H1 (cell line): ENCODE data around the gene SLC41A1. TPM values are rescaled to one million over a fixed set of nuclear protein-coding genes. Genes with fewer than 3 reads are reported as not detected.

Source experiments
- CTCF ChIA-PET: fragments of 300-600 bp; sonication (Branson Sonifier 250); formaldehyde crosslinking; loops from one replicate; lab custom pipeline; 2021; ENCODE audit not compliant: partially characterized antibody; lab: Charles Lee
- POLR2A ChIA-PET: fragments of 300-600 bp; sonication (Branson Sonifier 250); formaldehyde crosslinking; loops from one replicate; lab custom pipeline; 2021; ENCODE audit warnings: inconsistent platforms; ENCODE audit not compliant: partially characterized antibody; lab: Charles Lee
- DNase-seq, 2 experiments: peaks; one replicate each; pipeline versions ENCODE4 v3.0.0 to v3.0.0-alpha.2; 2010 to 2022; ENCODE audit warnings: low spot score in 2 of 2, low read depth in 1 of 2, mixed read lengths in 1 of 2
- FAIRE-seq: peaks from 2 replicates; lab custom pipeline; 2011; peaks lifted over from hg19 to GRCh38; lab: Jason Lieb, UNC
- H2AFZ ChIP-seq: 2 replicates; pipeline ENCODE4 v1.8.1; 2012; ENCODE audit warnings: low read length, inconsistent platforms
- H2AK5ac ChIP-seq: 2 replicates; pipeline ENCODE4 v1.6.1; 2013; ENCODE audit warnings: low read depth, low read length
- H2BK120ac ChIP-seq: replicated peaks from 2 replicates; pipeline ENCODE3; 2013; ENCODE audit warnings: low read depth, low read length, inconsistent platforms
- H2BK12ac ChIP-seq: 2 replicates; pipeline ENCODE4 v1.6.1; 2013; ENCODE audit warnings: low read depth, low read length
- H2BK15ac ChIP-seq: 2 replicates; pipeline ENCODE4 v1.6.1; 2013; ENCODE audit warnings: low read length
- H2BK20ac ChIP-seq: 2 replicates; pipeline ENCODE4 v1.6.1; 2013; ENCODE audit warnings: low read length
- H2BK5ac ChIP-seq: 2 replicates; pipeline ENCODE4 v1.6.1; 2013; ENCODE audit warnings: low read depth, low read length
- H3K14ac ChIP-seq: 2 replicates; pipeline ENCODE4 v1.6.1; 2013; ENCODE audit warnings: inconsistent platforms; ENCODE audit not compliant: insufficient read length
- H3K18ac ChIP-seq: 2 replicates; pipeline ENCODE4 v1.6.1; 2013; ENCODE audit warnings: low read length; ENCODE audit errors: extremely low read depth
- H3K23ac ChIP-seq: 2 replicates; pipeline ENCODE4 v1.6.1; 2013; ENCODE audit warnings: inconsistent platforms; ENCODE audit not compliant: insufficient read length
- H3K23me2 ChIP-seq: 2 replicates; pipeline ENCODE4 v1.6.1; 2013; ENCODE audit warnings: low read depth, low read length
- H3K27ac ChIP-seq: 2 replicates; pipeline ENCODE4 v1.6.1; 2011; ENCODE audit warnings: low read depth, low read length, inconsistent platforms
- H3K27me3 ChIP-seq, 4 experiments: replicated peaks in 1 of 4; 1 replicate in 1 of 4; 2 replicates in 3 of 4; pipeline versions ENCODE4 v1.6.1 to v1.8.1; 2011 to 2013; ENCODE audit warnings: low read length in 3 of 4, mild to moderate bottlenecking in 3 of 4, inconsistent platforms in 2 of 4, mixed read lengths in 2 of 4, moderate library complexity in 1 of 4; ENCODE audit not compliant: control insufficient read depth in 3 of 4, insufficient read depth in 3 of 4; ENCODE audit errors: extremely low read depth in 1 of 4
- H3K36me3 ChIP-seq, 4 experiments: 2 replicates each; pipeline versions ENCODE4 v1.6.1 to v1.8.1; 2011 to 2013; ENCODE audit warnings: mild to moderate bottlenecking in 4 of 4, low read length in 3 of 4, moderate library complexity in 2 of 4, control low read depth in 1 of 4, inconsistent platforms in 1 of 4; ENCODE audit not compliant: insufficient read depth in 4 of 4, control insufficient read depth in 2 of 4
- H3K4ac ChIP-seq: replicated peaks from 2 replicates; pipeline ENCODE3; 2013; ENCODE audit warnings: low read length, low read depth, mixed read lengths, inconsistent platforms; ENCODE audit not compliant: insufficient read length
- H3K4me1 ChIP-seq, 4 experiments: replicated peaks in 1 of 4; 1 replicate in 1 of 4; 2 replicates in 3 of 4; pipeline versions ENCODE4 v1.6.1 to v1.8.1; 2011 to 2013; ENCODE audit warnings: low read length in 3 of 4, inconsistent platforms in 2 of 4, mixed read lengths in 1 of 4; ENCODE audit not compliant: insufficient read depth in 4 of 4, control insufficient read depth in 3 of 4
- H3K4me2 ChIP-seq, 2 experiments: 2 replicates each; pipeline versions ENCODE4 v1.6.1 to v1.8.1; 2011 to 2013; ENCODE audit warnings: low read depth in 2 of 2, low read length in 2 of 2, control low read depth in 1 of 2, inconsistent platforms in 1 of 2, mild to moderate bottlenecking in 1 of 2; ENCODE audit not compliant: insufficient read depth in 1 of 2
- H3K4me3 ChIP-seq, 4 experiments: fragments of 200-600, 300-600 bp in 1 of 4; sonication (generic), shearing (Covaris generic), sonication (Bioruptor Twin) in 1 of 4; 2 replicates each; pipeline versions ENCODE4 v1.5.1 to v1.8.1; 2011 to 2016; ENCODE audit warnings: low read length in 4 of 4, low read depth in 3 of 4, control low read depth in 2 of 4, inconsistent platforms in 2 of 4, mild to moderate bottlenecking in 2 of 4, mixed read lengths in 1 of 4, moderate library complexity in 1 of 4; ENCODE audit not compliant: insufficient read depth in 2 of 4; ENCODE audit errors: extremely low read depth in 1 of 4
- H3K56ac ChIP-seq: replicated peaks from 2 replicates; pipeline ENCODE3; 2013; ENCODE audit warnings: low read depth, mild to moderate bottlenecking, mixed read lengths, low read length, inconsistent platforms; ENCODE audit not compliant: insufficient read length
- H3K79me1 ChIP-seq: 2 replicates; pipeline ENCODE4 v1.6.1; 2013; ENCODE audit warnings: low read depth, low read length, control low read depth
- H3K79me2 ChIP-seq, 2 experiments: 2 replicates each; pipeline versions ENCODE4 v1.6.1 to v1.8.1; 2012 to 2013; ENCODE audit warnings: low read length in 2 of 2, mild to moderate bottlenecking in 2 of 2, inconsistent platforms in 1 of 2; ENCODE audit not compliant: insufficient read depth in 2 of 2, control insufficient read depth in 1 of 2
- H3K9ac ChIP-seq, 4 experiments: replicated peaks in 1 of 4; 1 replicate in 1 of 4; 2 replicates in 3 of 4; pipeline versions ENCODE4 v1.6.1 to v1.8.1; 2011 to 2013; ENCODE audit warnings: low read depth in 3 of 4, low read length in 3 of 4, control low read depth in 2 of 4, mild to moderate bottlenecking in 2 of 4, moderate library complexity in 2 of 4, inconsistent platforms in 1 of 4; ENCODE audit errors: extremely low read depth in 1 of 4
- H3K9me3 ChIP-seq, 2 experiments: 2 replicates each; pipeline versions ENCODE4 v1.6.1 to v1.8.1; 2012 to 2013; ENCODE audit warnings: mild to moderate bottlenecking in 2 of 2, moderate library complexity in 2 of 2, control low read depth in 1 of 2, inconsistent platforms in 1 of 2, low read depth in 1 of 2, low read length in 1 of 2, mixed read lengths in 1 of 2; ENCODE audit not compliant: insufficient read depth in 2 of 2
- H4K20me1 ChIP-seq, 2 experiments: replicated peaks in 1 of 2; 2 replicates each; pipeline versions ENCODE3 to v1.8.1; 2011 to 2013; ENCODE audit warnings: inconsistent platforms in 2 of 2, low read length in 2 of 2, mild to moderate bottlenecking in 1 of 2; ENCODE audit not compliant: insufficient read depth in 2 of 2, control insufficient read depth in 1 of 2
- H4K5ac ChIP-seq: 2 replicates; pipeline ENCODE4 v1.6.1; 2013; ENCODE audit warnings: low read length, low read depth, mixed read lengths, inconsistent platforms; ENCODE audit not compliant: insufficient read length
- H4K8ac ChIP-seq: 2 replicates; pipeline ENCODE4 v1.8.0; 2013; ENCODE audit warnings: mild to moderate bottlenecking, moderate library complexity, low read length, inconsistent platforms; ENCODE audit not compliant: insufficient read depth; ENCODE audit errors: extremely low read depth
- H4K91ac ChIP-seq: replicated peaks from 2 replicates; pipeline ENCODE3; 2013; ENCODE audit warnings: low read length, mixed read lengths, inconsistent platforms; ENCODE audit not compliant: insufficient read length
- ATF2 ChIP-seq: IDR thresholded peaks from 2 replicates; pipeline ENCODE4 v1.6.1; 2012; ENCODE audit warnings: low read length, inconsistent platforms
- CREB1 ChIP-seq: IDR thresholded peaks from 2 replicates; pipeline ENCODE4 v1.6.1; 2012; ENCODE audit warnings: inconsistent platforms
- EGR1 ChIP-seq: IDR thresholded peaks from 2 replicates; pipeline ENCODE4 v1.6.1; 2011; ENCODE audit warnings: low read depth, low read length, borderline replicate concordance
- JUN ChIP-seq: IDR thresholded peaks from 2 replicates; pipeline ENCODE4 v1.6.1; 2011; ENCODE audit warnings: low read depth, mild to moderate bottlenecking, improper control_type of control experiment, low read length
- KDM1A ChIP-seq: fragments of 200-600, 300-600 bp; sonication (generic); IDR thresholded peaks from 2 replicates; pipeline ENCODE4 v1.7.1; 2016; ENCODE audit warnings: mild to moderate bottlenecking, low read length, borderline replicate concordance
- MAFK ChIP-seq: IDR thresholded peaks from 2 replicates; pipeline ENCODE4 v1.6.1; 2012; ENCODE audit warnings: low read depth, mild to moderate bottlenecking, improper control_type of control experiment, low read length
- POU5F1 ChIP-seq: IDR thresholded peaks from 2 replicates; pipeline ENCODE4 v1.6.1; 2011; ENCODE audit warnings: low read depth, mild to moderate bottlenecking, low read length, moderate library complexity
- SIN3A ChIP-seq, 2 experiments: IDR thresholded peaks in 1 of 2; conservative IDR thresholded peaks in 1 of 2; 2 replicates each; pipeline ENCODE4 v1.6.1; 2011 to 2012; ENCODE audit warnings: low read length in 2 of 2, improper control_type of control experiment in 1 of 2, low read depth in 1 of 2, mild to moderate bottlenecking in 1 of 2
- SUZ12 ChIP-seq: fragments of 200-600 bp; sonication (generic); IDR thresholded peaks from 2 replicates; pipeline ENCODE4 v1.6.1; 2012; ENCODE audit warnings: mild to moderate bottlenecking, inconsistent platforms, low read length, moderate library complexity, mixed read lengths
- WGBS, 2 experiments: shearing (Covaris generic) in 1 of 2; methylation state at CpG; one replicate each; pipeline versions ENCODE4 v1.1.6 to v1.1.7; 2013 to 2015; ENCODE audit warnings: low lambda C conversion rate in 2 of 2, mixed read lengths in 2 of 2, inconsistent platforms in 1 of 2, low coverage in 1 of 2, missing lambda C conversion rate in 1 of 2; ENCODE audit not compliant: insufficient replicate concordance in 2 of 2, insufficient coverage in 1 of 2, insufficient read length in 1 of 2; ENCODE audit errors: extremely low coverage in 1 of 2, missing lambda C conversion rate in 1 of 2; 5-methylcytosine and 5-hydroxymethylcytosine counted together
- polyA plus RNA-seq, 7 experiments: library from polyadenylated mRNA; depleted of rRNA in 3 of 7; stranded (reverse) in 5 of 7; unstranded in 2 of 7; fragments of >200 nt in 5 of 7; fragments of 200-250 nt in 2 of 7; gene quantifications; 1 replicate in 5 of 7; 2 replicates in 1 of 7; 4 replicates in 1 of 7; pipeline versions ENCODE4 v1.2.1 to v1.2.3, GENCODE V29; 2011 to 2013; ENCODE audit warnings: missing spikeins in 2 of 7, mixed read lengths in 2 of 7
- total RNA-seq: library from RNA; stranded (reverse); fragmentation: NEBNext Ultra II Directional; extraction: Animal tissue kit (Norgen Biotek cat#: 25700); gene quantifications from 2 replicates; pipeline ENCODE4 v1.2.1, GENCODE V29; 2021

SLC41A1 gene
- total and polyA plus RNA-seq, 2 of the 8 experiments (the other 6 are each of a cell fraction or from before 2014, with no cell fraction given) = 41.2 to 42.3 TPM

GRCh38 chr1:205826995-205827394, 14.0 kb upstream of the SLC41A1 start:
- Histone ChIP-seq H3K9me3 (no peaks in the 10 kb centered on the region), H3K27ac (no peak overlapping the region), H3K18ac (no peak overlapping the region), H2BK20ac (no peak overlapping the region), H3K79me2 (no peaks in the 10 kb centered on the region), H4K5ac (no peak overlapping the region), H3K36me3 (no peaks in the 10 kb centered on the region), H3K4me3 (no peak overlapping the region), H4K8ac (no peak overlapping the region), H2AK5ac (no peak overlapping the region), H3K79me1 (no peaks in the 10 kb centered on the region), H3K23ac (no peak overlapping the region), H3K14ac (no peak overlapping the region), H3K56ac (no peak overlapping the region), H3K27me3 (no peaks in the 10 kb centered on the region), H3K9ac (no peak overlapping the region), H3K4me2 (no peak overlapping the region), H2BK12ac (no peak overlapping the region)
- FAIRE-seq = no peak
- ChIA-PET POLR2A (interaction anchor here (0.8 to 2.9 kb wide), 5 partner anchors 11 to 30 kb away, joined by 3 to 21 read pairs (median 3); partner anchors contain the start of gene SLC41A1), CTCF (interaction anchor here (0.8 to 4.9 kb wide), 15 partner anchors 11 to 169 kb away, joined by 3 to 25 read pairs (median 6); partner anchors contain the start of gene PM20D1)
- no peak for DNase-seq
- WGBS, 2 experiments = 86% methylated on average over 3 of the region's 3 CpGs; no CpG with 5 or more reads in 1 of the 2 experiments
- TF ChIP-seq SUZ12 (no peak), CREB1 (no peak), MAFK (no peak), SIN3A (conservative IDR thresholded peaks at IDR 0.05 in 1 of 2, IDR thresholded peaks at IDR 0.05 in 1 of 2; ENCODE audit: low read depth in 1 of 2, low read length in 2 of 2) (no peak), JUN (no peak), EGR1 (no peak), KDM1A (no peak), ATF2 (no peak), POU5F1 (no peak)
- TF ChIP-seq, all 59 proteins: peak for 0
- Histone ChIP-seq H3K23me2 (no peaks in the 10 kb centered on the region), H2AFZ (no peak overlapping the region), H2BK5ac (no peak overlapping the region), H2BK15ac (no peak overlapping the region), H4K91ac (no peak overlapping the region), H3K4ac (no peak overlapping the region), H4K20me1 (no peaks in the 10 kb centered on the region), H2BK120ac (no peak overlapping the region), H3K4me1 (peaks cover 0 to 12% (median 2%) of the 10 kb centered on the region in 4 experiments; a peak in 4 of 7 replicates)
